ENCODE measurements around the gene CBFB. TPM values are rescaled to one million over a fixed set of nuclear protein-coding genes. Genes with fewer than 3 reads are reported as not detected.

CBFB gene
- total RNA-seq = 70.4 and 113 TPM in 2 replicates

DNA sequence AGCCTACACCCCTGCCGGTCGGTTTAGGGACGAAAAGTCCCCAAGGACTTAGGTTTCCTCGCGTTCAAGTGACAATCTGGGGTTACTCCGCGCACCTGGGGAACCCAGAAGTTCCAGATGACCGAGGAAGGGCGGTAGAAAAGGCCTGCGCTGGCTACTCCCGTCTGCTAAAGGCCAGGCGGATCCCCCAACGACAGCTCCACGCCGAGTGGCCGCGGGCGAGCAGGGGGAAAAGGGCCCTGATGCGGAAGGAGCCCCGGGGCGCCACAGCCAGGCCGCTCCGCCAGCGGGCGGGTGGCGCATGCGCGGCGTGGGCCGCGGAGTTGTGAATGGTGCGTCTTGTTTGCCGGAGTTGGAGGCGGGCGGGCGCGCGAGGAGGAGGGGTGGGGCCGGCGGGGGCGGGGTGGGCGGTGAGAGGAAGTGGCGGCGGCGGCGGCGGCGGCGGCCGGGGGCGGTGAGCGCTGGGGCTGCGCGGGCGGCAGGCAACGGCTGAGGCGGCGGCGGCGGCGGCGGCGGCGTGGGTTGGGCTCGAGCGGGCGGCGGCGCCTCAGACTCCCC is at the start of gene CBFB:
CBFB (plus strand) TSS at position 454 of the 558 bp plus-strand sequence. CDS start 259 bp downstream, outside the sequence.

DNA sequence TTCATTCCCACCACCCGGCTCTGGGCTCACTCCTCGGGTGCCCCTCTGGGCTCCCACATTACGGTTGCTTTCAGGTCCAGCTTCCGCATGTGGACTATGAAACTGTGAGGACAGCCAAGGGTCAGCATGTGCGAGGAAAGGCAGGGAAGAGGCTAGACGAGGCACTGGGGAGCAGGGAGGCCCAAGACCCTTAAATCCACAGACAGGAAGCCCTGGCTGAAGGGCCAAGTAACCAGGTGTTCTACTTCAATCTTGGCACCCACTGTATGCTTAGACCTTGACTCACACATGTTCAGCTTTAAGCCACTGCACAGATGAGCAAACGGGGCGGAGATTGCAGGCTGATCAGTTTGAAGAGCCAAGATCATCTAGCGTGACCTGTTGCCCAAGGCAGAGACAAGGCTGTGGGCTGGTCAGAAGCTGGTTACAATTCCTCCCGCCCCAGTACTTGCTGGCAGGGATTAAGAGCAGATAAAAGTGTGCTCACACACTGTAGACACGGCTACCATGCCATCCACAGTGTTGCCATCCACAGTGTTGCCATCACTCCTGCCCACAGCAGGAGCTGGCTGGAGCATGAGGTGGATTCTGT is 40.7 kb upstream of the CBFB start, which contains the start of gene CES4A:
CES4A (plus strand) TSS at position 393 of the 592 bp plus-strand sequence; CDS start at position 577, 184 bp downstream.

DNA sequence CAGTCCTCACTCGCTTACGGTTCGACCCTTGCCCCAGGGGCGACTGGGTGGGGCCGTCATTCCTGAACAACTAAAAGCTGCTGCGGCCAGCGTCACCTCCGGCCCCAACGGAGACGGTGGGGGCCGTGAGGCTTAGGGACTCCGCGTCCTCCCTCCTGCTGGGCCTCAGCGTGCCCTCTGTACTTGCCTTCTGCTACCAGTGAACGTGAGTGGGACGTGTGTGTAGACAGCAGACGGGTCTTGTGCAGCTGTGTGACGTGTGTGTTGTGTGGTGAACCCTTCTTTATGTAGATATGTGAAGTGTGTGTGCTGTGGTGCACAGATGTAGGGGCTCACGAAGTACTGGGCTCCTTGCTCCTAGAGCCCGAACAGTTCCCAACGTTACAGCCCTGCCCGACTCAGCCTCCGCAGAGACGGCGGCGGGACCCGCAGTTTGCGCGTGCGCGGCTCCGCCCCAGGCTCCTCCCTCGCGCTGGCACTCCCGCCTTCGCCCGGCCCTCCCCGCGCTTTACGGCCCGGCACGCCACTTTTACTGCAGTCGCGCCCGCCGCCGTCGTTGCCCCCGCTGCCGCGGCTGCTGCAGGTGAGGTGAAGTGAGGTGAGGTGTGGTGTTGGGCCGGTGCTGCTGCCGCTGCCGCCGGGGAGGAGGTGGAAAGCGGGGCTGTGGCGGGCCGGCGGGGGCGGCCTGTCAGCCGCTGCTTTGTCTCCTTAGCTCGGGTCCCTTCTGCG is 80.6 kb downstream of the CBFB start, which contains the start of gene PHAF1:
PHAF1 (plus strand) TSS at position 535 of the 729 bp plus-strand sequence. CDS start 235 bp downstream, outside the sequence.

Other genes with a start within 250 kb of the CBFB start
- 0.06 and 0.16 TPM in 2 replicates for gene TERB1, start 227.6 kb upstream of the CBFB start, total RNA-seq
- gene NAE1, start 198.2 kb upstream of the CBFB start, total RNA-seq = 46.6 and 47.7 TPM in 2 replicates
- not detected in 2 replicates for gene CA7, start 184.7 kb upstream of the CBFB start, total RNA-seq
- gene PDP2, start 148.6 kb upstream of the CBFB start, total RNA-seq = 2.6 and 10.6 TPM in 2 replicates
- not detected in 2 replicates for gene CDH16, start 110.3 kb upstream of the CBFB start, total RNA-seq
- 1.1 and 2.1 TPM in 2 replicates for gene RRAD, start 103.6 kb upstream of the CBFB start, total RNA-seq
- 131 and 136 TPM in 2 replicates for gene CIAO2B, start 94.7 kb upstream of the CBFB start, total RNA-seq
- gene CES2, start 93.6 kb upstream of the CBFB start, total RNA-seq = 14.2 and 17.7 TPM in 2 replicates
- gene CES3, start 67.9 kb upstream of the CBFB start, total RNA-seq = not detected in 2 replicates
- gene CES4A, start 40.6 kb upstream of the CBFB start, total RNA-seq = 0.49 and 1.7 TPM in 2 replicates
- gene PHAF1, start 80.8 kb downstream of the CBFB start, total RNA-seq = 7.9 and 22.1 TPM in 2 replicates
- gene B3GNT9, start 121.8 kb downstream of the CBFB start, total RNA-seq = 1.3 and 4.0 TPM in 2 replicates
- 12.3 and 15.6 TPM in 2 replicates for gene TRADD, start 130.8 kb downstream of the CBFB start, total RNA-seq
- gene FBXL8, start 130.8 kb downstream of the CBFB start, total RNA-seq = 4.6 and 5.0 TPM in 2 replicates
- 1.9 and 4.0 TPM in 2 replicates for gene HSF4, start 135.6 kb downstream of the CBFB start, total RNA-seq
- gene NOL3, start 141.4 kb downstream of the CBFB start, total RNA-seq = 6.8 and 13.5 TPM in 2 replicates
- gene MATCAP1, start 154.8 kb downstream of the CBFB start, total RNA-seq = 7.8 and 18.3 TPM in 2 replicates
- gene EXOC3L1, start 161.0 kb downstream of the CBFB start, total RNA-seq = 12.8 and 28.3 TPM in 2 replicates
- gene E2F4, start 163.0 kb downstream of the CBFB start, total RNA-seq = 45.2 and 81.6 TPM in 2 replicates
- gene ELMO3, start 170.0 kb downstream of the CBFB start, total RNA-seq = 1.3 and 1.4 TPM in 2 replicates
- 20.3 and 21.5 TPM in 2 replicates for gene TMEM208, start 198.0 kb downstream of the CBFB start, total RNA-seq
- gene FHOD1, start 218.3 kb downstream of the CBFB start, total RNA-seq = 17.5 and 26.0 TPM in 2 replicates
- gene SLC9A5, start 219.8 kb downstream of the CBFB start, total RNA-seq = 0.32 and 0.82 TPM in 2 replicates

Measured in bladder microvascular endothelial cell (primary cell).